GM18511 (cell line): Measurements from ENCODE around the gene MTMR4.
"Not testable (repeated sequence)": the region's sequence is repeated elsewhere in the genome, so short reads cannot be mapped to it uniquely, and the experiment has no call there.

ENCODE experiments used
- ATAC-seq: cut with Tn5 transposase; IDR thresholded peaks from one replicate; pipeline ENCODE4 v1.9.1; 2021; ENCODE audit warnings: mild to moderate bottlenecking, moderate library complexity; ENCODE audit not compliant: unreplicated experiment

MTMR4 gene

DNA sequence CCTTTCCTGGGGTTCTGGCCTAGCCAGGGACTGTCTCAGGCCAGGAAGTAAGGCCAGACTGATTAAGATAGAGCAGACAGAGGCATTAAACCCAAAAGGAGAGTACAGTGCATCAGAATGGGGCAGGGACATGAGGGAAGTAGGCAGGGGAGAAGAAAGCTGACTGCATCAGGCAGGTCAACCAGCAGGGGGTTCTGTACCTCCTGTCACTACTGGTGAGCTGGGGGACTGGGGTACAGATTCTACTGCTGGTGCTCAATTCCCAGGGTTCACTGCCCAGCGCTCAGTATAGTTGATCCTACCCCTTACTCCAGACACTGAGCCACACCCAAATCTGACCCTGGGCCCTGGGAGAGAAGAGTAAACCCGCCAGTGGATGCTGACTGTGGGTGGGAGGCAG, 12.9 kb upstream of the MTMR4 start:
- ATAC-seq = no peak

DNA sequence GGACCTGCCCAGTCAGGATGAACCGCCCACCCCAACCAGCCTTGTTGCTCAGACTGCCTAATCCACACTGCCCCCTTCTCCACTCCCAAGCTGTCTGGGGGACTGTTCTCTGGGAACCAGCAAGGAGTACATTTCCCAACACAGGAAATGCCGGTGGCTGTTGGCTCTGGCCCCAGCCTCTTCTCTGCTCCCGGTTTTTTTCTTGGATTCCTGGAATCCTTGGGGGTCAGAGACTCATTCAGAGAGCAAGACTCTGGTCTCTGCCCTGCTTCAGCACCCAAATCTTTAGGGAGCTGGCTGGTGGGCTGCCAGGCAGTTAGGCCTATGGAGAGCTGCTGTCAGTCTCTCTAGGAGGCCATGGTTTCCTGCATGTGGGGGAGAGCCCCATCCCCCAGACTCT, 10.8 kb upstream of the MTMR4 start:
- ATAC-seq = no peak

DNA sequence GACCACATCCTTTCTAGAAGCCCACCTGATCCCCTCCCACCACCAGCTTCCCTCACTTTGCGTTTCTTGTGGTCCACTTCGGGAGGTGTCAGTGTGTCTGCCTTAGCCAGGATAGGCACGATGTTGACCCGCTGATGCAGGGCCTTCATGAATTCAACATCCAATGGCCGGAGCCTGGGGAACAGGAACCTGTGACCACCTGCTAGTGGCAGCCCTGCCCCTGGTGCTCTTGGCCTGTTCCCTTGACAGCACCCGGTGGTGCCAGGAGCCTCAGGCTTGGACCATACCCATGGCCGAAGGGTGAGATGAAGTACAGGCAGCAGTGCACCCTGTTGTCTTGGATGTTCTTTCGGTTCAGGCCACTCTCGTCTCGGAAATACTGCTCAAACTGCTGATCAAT, 7.2 kb upstream of the MTMR4 start:
- no peak for ATAC-seq

DNA sequence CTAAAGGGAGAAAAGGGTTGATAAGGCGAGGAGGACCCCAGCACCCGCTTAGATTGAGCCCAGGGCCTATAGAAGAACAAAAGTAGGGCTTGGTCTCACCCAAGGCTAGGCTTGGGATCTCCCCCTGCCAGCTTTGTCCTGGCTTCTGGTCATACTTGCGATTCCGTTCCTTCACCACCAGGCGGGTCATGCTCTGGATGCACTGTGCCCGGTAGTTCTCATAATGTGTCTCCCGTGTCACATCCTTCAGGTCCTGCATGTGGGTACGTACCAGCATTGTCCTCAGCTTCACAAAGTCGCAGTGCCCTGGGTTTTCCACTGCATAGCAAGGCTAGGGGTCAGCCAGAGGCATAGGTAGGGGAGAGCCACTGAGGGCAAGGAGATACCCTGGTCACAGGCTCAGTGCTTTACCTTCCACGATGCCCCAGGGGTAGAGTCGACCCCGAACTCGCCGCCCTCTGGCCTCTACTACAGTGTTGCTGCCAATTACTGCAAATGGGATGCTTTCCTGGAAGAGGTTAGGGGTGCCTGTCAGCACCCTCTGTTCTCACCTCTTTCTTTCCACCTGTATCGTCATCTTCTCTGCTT, 6.5 kb upstream of the MTMR4 start:
- ATAC-seq = no peak

DNA sequence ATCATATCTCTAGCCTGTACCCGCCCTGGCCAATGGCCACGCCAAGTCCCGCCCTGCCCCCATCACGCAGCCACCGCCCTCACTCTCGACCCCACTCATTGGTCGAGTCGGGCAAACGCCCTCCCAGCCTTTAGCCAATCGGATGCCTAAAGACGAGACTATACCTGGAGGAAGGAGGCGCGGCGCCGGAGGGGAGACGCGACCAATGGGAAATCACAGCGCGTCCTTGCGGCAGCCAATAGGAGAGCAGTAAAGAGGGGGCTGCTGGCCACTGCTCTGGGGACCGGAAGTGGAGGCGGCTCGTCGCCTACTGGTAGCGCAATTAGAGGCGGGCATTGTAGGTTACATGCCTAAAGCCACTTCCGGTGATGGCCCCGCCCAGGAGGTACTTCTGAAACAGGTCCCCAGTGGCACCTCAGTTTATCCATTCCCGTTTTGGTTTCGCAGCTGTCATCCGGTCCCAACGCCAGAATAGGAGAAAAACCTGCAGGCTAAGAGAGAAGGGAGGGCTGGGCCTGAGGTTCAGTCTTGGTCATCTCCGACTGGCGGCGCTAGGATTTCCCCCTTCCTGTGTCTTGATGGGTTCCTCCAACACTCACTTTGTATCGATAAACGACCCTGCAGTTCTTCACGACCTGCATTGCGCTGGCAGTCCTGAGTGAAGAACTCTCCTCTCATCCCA, 3.6 kb upstream of the MTMR4 start:
- ATAC-seq = peak; percentile 83

DNA sequence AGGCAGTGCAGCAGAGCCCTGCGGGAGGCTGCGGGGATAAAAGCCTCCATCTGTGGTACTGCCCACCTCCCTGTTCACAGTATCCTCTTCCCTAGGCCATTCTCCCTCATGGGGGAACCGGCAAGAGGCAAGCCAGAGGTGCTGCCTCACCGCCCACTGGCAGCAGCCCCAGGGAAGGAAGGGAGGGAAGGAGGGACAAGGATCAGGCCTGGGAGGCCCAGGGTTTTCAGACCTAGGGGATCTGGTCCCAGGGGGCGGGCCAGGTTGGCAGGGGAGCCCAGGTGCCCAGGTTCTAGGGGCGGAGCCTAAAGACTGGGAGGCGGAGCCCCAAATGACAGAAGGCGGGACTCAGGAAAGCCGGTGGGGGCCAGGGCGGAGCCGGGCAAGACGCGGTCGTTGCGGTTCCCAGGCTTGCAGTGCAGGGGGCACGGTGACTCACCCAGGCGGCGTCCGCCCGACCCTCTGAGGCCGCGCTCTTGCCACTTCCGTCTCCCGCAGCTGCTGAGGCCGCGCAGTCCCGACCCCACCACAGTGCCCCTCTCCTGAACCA, 3.0 kb upstream of the MTMR4 start:
- ATAC-seq = no peak

DNA sequence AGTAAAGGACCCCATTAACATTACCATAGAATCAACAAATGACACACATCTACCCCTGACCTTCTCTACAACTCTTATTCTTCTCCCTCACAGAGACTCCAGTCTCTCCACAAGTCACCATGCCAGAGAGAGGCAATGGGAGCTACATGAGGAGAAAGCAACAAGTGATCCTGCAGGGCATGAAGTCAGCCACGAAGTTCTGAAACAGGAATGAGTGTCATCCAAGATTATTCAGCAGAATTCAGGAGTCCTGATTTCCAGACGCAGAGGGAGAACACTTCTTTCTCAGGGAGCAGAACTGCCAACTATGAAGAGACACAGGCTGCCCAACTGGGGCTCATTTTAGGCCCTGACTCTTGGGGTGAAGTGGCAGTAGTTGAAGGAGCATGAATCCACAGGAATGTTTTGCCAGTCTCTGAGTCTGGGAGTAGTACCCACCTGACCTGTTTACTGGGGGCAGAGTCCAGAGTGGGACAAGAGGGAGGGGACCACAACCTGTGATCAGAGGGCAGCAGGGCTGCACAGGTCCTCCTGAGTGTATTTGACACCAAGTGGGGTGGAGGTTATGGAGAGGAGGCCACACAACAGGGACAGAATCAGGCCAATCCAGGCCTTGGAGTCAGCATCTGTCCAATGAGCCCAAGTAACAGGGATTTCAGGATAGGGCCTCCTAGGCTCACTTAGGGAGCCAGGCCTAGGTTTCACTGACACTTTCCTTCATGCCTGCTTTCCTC, 2.4 kb upstream of the MTMR4 start:
- no peak for ATAC-seq

DNA sequence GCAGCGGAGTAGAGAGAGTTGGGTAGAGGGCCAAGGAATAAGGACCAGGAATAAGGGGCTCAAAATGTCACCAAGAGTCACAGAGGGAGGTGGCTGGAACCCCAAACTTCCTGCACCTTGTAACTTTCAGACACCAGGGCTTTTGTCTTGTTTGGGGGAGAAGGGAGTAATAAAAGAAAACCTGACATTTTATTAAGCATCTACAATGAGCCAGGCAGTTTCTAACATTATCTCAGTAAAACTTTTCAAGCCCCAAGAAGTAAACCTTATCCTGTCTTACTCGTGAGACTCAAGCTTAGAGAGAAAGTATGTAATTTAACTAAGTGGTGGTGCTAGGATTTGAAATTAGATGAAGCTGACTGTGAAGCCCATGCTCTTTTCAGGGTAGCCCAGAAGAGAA, 848 bp upstream of the MTMR4 start:
- ATAC-seq = no peak

DNA sequence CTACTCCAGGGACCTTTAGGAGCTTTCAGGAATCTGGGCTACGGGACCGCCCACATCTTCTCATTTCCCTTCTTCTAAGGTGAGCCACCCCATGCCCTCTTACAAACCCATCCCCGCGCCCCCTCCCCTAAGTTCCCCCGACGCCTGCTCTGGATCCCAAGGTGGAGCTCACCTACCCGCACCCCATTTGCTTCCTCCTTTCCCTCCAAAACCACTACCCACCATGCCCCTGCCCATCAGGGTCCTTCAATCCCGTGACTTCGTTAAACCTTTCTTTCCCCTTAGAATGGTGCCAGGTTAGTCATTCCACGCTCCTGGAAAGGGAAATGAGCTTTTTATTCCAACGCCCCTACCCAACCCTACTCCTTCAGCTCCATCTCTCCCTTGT, 326 bp upstream of the MTMR4 start:
- ATAC-seq = no peak

DNA sequence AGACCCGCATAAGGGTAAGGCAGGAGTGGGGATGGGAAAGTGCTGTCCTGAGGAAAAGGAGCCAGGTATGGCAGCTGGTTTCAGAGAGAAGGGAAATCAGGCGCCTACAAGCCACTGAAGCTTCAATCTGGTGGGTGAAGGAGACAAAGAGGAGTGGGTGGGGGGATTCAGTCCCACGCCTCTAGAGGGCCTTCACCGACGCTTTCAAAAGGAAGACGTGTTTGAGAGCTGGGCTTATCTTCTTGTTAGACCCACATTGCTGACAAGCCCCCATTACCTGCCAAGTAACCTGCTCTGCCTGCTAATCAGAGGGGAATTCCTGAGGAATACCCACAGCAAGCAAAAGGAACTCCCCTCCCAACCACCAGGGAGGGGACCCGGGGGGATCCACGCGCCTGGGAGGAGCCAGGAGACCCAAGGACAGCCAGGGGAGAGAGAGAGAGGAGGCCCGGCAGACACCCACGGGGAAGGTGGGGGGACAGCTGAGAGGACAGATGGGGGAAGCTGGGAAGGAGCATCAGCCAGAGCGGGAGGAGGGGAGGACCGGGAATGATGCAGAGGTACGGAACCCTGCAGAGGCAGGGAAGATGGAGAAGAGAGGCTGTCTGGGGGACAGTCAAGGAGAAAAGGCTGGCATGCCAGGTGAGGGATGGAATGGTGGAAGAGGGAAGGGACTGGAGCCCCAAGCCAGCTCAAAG, 1.0 kb downstream of the MTMR4 start:
- no peak for ATAC-seq

DNA sequence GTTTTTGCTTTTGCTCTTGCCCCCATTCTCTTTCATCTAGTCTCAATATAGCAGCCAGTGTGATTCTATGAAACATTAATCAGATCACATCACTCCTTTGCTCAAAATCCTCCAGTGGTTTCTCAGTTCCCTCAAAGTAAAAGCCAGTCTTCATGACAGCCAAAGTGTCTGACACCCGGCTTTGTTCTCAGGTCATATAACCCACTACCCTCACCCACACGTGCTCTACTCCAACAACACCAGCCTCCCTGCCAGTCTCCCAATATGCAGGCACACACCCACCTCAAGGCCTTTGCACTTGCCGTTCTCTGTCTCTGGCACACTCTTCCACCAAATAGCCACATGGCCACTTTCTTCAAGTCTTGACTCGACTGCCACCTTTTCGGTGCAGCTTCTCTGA, 4.4 kb downstream of the MTMR4 start:
- ATAC-seq = no peak

DNA sequence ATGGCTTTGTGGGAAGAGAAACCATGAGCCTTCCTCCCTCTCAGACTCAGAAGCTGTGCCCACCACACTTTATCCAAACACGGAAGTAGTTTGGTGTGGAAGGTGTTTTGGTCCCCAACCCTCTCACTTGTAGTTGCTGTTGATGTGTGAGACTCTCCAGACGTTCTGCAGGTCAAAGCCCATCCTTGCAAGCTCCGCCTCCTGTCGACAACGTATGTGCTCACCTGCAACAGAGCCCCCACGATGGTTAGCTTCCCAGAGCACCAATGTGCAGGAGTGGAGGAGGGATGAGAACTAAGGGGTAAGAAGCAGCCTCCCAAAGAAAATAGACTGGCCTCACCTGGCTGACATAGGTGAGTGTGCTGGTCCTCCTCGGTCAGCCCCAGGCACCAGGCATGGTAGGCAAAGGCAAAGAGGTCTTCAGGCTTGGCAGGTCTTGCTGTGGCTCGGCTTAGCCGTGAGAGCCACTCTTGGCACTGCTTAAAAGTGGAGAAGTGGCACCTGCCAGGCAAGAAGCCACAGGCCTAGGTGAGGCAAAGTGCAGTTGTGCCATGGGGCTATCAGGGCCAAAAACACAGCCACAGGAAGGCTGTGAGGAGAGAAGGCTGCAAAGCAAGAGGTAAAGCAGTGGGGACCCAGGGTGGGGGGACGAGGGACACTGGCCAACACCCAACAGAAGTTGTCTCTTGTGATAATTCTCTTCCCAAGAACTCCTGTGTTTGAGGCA, 5.9 kb downstream of the MTMR4 start:
- ATAC-seq = no peak

DNA sequence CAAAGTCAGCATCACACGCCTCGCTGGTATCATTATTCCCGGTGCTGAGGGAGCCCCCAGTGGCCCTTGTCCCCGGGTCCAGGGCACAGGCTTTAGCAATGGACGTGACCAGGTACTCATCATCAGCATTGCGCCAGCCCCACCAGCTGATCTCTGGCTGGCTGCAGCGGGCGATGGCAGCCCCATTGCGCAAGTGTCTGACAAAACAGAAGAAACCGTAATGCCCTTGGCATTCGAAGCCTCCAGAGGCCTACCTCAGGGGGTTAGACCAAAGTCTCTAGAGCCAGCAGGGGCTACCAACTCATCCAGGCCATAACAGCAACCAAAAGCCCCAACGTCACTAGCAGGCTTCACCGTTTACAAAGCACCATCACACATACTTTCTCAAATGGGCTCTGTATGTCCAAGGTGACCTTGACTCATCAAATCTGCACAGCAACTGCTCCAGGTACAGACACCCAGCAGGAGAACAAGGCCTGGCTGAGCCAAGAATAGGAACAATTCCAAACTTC, 7.3 kb downstream of the MTMR4 start:
- ATAC-seq = no peak

DNA sequence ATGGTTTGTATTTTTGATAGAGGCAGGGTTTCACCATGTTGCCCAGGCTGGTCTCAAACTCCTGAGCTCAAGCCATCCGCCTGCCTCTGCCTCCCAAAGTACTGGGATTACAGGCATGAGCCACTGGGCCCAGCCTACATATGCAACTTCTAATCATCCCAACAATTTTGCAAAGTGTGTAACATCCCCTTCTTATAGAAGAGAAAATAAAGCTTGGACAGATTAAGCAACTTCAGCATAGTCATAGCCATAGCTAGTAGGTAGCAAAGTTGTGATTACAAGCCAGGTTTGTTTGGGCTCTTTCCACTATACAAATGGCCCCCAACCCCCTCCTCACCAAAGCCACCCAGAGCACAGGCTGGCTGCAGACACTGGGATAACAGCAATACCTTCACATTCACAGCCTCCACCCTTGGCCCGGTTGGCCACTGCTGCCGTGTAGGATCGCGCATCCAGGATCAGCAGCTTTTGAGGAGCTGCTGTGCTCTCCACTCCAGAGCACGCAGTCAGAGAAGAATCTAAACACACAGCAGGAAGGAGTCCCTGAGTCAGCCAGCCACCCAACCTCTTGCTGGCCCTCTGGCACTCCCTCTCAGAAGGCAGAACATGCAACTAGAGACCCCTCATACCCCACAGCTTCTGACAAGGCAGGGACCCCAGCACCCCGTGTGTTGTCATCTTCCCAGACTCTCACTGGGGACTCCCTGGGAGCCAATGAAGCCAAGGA, 7.9 kb downstream of the MTMR4 start:
- no peak for ATAC-seq

DNA sequence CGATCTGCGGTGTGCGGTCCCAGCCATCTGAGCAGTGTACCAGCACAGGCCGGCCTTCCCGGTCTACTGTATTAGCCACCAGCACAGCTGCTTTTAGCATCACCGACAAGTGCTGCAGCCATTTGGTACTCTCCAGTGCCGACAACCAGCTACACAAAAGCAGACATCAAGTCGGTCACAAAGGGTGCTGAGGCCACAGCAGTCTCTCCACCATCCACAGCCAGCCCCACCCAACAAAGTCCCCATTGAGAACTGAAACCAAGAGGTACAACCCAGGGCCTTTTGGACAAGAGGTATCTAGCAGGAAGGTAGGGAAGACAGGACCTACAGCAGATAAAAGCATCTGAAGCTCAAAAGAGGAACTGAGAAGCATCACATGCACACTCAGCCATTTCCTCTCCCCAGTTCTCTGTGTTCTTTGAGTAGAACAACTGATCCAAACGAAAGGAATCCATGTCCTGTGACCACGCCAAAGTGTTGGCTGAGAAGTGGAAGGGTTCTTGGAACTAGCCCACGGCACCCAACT, 9.5 kb downstream of the MTMR4 start:
- peak; percentile 97 for ATAC-seq

DNA sequence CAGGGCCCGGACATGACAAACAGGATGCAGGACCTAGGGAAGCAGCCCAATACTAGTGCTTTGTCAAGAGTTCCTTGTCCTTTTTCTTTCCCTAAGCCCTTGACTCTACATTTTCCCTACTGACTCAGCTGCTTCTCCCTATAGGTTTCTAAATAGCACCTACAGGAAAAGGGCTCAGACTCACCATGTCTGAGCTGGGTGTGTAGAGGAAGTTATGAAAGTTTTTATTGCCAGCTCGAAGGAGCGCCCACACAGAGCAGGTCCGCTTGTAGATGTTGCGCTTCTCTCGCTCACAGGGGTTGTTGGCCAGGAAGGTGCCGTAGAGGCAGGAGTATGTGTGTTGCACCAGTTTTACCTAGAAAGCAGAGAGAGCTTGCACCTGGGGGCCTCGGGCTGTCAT, 10.6 kb downstream of the MTMR4 start:
- no peak for ATAC-seq

DNA sequence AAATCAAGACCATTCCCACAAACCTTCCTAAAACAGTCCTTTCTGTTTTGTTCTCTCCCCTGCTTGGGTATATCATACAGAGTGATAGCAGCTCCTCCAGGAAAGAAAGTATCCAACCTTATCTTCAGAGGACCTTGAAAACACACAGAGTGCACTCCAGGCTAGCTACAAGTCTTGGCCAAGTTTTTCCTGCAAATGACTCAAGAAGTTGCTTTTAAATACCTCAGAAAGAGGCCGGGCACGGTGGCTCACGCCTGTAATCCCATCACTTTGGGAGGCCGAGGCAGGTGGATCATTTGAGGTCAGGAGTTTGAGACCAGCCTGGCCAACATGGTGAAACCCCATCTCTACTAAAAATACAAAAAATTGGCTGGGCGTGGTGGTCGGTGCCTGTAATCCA, 11.3 kb downstream of the MTMR4 start:
- ATAC-seq = not testable (repeated sequence)

DNA sequence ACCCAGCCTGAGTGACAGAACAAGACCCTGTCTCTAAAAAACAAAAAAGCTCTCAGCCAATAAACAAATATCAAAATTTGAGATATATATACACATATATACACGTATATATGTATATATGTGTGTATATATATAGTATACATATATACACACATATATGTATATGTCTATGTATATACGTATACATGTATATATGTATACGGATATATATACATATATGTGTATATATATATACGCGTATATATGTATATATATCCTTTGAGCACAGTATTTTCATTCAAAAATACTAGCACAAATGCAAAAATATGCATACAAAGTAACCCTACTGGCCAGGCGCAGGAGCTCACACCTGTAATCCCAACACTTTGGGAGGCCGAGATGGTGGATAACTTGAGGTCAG, 13.0 kb downstream of the MTMR4 start:
- ATAC-seq = no peak

DNA sequence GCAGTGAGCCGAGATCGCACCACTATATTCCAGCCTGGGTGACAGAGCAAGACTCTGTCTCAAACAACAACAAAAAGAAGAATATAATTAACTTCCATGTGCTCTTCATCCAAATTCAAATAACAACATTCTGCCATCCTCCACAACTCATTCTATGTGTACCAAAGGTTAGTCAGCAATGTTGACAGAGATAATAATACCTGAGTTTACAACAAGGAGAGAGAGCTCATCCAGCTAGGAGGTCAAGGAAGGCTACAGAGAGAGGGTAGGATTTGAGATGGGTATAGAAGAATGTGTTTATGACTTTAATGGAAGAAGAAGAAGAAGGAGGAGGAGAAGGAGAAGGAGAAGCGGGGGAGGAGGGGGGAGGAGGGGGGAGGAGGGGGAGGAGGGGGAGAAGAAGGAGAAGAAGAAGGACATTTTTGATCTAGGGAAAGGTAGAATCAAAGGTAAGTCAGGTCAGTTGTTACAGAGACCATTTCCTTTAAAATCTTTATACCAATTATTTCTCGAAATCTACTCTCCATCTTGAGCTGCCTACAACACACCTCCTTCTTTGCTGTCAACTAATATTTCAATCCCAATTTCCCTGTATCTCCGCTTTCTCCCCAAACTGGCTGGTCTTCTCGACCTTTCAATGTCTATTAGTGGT, 16.1 kb downstream of the MTMR4 start:
- no peak for ATAC-seq
